22Rv1 (cell line): ENCODE measurements around the gene SUN3.

Source experiments
- ZFX ChIP-seq: fragments of 450-650 bp; IDR thresholded peaks from 2 replicates; pipeline ENCODE4 v1.6.1; 2017; ENCODE audit warnings: antibody characterized with exemption, borderline replicate concordance
- TF ChIP-seq, protein P1 (sequence below): fragments of 450-650 bp; IDR thresholded peaks from 2 replicates; pipeline ENCODE4 v1.5.1; 2017; ENCODE audit warnings: mild to moderate bottlenecking

DNA sequence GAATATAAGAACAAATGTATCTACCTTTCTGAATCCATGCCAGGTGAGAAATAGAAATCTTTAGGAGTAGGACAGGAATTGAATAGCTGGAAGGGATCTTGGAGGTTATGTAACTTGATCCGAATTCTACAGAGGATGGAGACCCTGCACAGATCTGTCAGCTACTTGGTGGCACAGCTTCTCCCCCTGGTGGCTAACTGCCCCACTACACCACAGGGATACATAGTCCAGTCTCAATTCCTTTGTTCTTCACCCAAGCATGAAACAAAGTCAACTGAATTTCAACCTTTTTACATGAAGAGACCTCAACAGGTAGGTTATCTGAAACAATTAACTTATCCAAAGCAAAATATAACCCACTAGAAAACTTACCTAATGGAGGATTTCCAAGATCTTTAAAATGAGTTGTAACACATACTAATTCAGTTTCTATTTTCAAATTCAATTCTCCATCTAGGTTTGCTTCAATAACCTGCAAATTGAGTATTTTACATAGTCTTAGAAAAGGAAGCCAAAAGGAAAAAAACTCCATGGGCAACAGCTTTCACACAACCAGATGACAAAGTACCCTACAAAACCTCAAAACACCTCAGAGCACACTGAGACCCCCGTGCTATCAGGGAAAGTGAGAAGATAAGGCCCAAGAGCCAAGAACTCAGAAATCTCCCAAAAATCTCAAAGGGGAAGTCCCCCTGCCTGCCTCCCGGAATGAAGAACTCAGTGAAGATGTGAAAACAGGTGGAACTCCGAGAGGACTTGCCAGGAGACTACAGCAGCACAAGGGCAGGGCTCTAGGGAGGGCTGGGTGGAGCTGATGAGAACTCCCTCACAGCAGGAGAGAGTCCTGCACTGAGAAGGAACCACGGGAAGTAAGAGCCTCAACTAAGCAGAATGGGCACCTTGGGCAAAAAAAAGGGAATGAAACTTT lies 59.8 kb downstream of the SUN3 start:
- TF ChIP-seq, protein P1, sequence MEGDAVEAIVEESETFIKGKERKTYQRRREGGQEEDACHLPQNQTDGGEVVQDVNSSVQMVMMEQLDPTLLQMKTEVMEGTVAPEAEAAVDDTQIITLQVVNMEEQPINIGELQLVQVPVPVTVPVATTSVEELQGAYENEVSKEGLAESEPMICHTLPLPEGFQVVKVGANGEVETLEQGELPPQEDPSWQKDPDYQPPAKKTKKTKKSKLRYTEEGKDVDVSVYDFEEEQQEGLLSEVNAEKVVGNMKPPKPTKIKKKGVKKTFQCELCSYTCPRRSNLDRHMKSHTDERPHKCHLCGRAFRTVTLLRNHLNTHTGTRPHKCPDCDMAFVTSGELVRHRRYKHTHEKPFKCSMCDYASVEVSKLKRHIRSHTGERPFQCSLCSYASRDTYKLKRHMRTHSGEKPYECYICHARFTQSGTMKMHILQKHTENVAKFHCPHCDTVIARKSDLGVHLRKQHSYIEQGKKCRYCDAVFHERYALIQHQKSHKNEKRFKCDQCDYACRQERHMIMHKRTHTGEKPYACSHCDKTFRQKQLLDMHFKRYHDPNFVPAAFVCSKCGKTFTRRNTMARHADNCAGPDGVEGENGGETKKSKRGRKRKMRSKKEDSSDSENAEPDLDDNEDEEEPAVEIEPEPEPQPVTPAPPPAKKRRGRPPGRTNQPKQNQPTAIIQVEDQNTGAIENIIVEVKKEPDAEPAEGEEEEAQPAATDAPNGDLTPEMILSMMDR, result peak; percentile 95
- no peak for TF ChIP-seq ZFX
